HCT116 (cell line): ENCODE results near the gene MXRA5.

Source experiments
- RAD21 ChIP-seq: IDR thresholded peaks from 2 replicates; pipeline ENCODE4 v1.6.1; 2012; ENCODE audit warnings: low read depth, mild to moderate bottlenecking
- TF ChIP-seq, protein P1 (sequence below), 3 experiments: fragments of 200-600 bp in 1 of 3; sonication (generic) in 1 of 3; IDR thresholded peaks in 2 of 3; conservative IDR thresholded peaks in 1 of 3; 2 replicates each; pipeline ENCODE4 v1.5.1; 2012 to 2017; ENCODE audit warnings: low read depth in 2 of 3, low read length in 2 of 3, antibody characterized with exemption in 1 of 3, borderline replicate concordance in 1 of 3, control low read depth in 1 of 3, mild to moderate bottlenecking in 1 of 3, mixed read lengths in 1 of 3, mixed run types in 1 of 3, moderate library complexity in 1 of 3; ENCODE audit not compliant: insufficient read depth in 1 of 3

DNA sequence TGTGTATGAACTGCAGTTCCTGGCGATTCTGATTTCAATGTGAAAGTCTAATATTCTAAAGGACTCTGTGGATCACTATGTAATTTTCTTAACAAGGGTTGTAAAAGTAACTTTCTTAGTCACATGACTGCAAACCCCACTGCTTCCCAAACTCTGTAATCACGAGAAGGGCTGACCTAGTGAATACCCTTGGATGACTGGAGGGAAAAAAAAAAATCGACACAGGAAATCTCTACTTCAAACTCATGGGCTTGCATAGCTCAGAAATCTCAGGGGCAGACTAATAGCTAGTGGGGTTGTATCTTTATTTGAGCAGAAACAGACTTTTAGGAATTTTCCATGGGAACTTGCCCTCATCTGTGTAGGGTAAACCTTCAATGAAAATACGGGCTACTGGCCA, 4.8 kb upstream of the MXRA5 start:
- TF ChIP-seq, protein P1, sequence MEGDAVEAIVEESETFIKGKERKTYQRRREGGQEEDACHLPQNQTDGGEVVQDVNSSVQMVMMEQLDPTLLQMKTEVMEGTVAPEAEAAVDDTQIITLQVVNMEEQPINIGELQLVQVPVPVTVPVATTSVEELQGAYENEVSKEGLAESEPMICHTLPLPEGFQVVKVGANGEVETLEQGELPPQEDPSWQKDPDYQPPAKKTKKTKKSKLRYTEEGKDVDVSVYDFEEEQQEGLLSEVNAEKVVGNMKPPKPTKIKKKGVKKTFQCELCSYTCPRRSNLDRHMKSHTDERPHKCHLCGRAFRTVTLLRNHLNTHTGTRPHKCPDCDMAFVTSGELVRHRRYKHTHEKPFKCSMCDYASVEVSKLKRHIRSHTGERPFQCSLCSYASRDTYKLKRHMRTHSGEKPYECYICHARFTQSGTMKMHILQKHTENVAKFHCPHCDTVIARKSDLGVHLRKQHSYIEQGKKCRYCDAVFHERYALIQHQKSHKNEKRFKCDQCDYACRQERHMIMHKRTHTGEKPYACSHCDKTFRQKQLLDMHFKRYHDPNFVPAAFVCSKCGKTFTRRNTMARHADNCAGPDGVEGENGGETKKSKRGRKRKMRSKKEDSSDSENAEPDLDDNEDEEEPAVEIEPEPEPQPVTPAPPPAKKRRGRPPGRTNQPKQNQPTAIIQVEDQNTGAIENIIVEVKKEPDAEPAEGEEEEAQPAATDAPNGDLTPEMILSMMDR (IDR thresholded peaks at IDR 0.05 in 2 of 3, conservative IDR thresholded peaks at IDR 0.05 in 1 of 3; ENCODE audit: borderline replicate concordance in 1 of 3, insufficient read depth in 1 of 3, low read depth in 2 of 3, low read length in 2 of 3): no peak
- no peak for TF ChIP-seq RAD21
